GM11168 (cell line): Measurements from ENCODE around the gene ZIM2.

Experiments
- in situ Hi-C: fragments of 300-500 bp; cut with MboI; formaldehyde crosslinking; loops from one replicate; pipeline ENCODE4 v1.12.0; 2022; ENCODE audit warnings: low sequenced_read_pairs; ENCODE audit not compliant: unreplicated experiment

Gene ZIM2

DNA sequence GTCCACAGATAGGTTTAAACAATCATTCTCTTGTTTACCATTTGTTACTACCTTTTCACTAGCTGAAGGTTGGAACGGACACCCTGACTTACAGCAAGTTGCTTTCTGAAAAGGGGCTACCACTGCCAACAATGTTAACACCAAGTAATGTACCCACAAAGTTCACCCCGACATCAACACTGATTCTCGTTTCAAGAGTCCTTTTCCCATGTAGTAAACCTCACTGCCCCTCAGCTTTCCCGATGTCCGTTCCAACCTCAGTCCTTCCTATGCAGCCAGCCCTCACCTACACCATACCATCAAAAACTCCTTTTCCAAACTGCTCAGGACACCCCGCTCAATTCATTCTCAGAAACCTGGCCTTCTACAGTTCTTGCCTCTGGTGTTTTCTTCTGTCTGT lies 29.0 kb downstream of the ZIM2 start:
- in situ Hi-C loops: no loop called here

DNA sequence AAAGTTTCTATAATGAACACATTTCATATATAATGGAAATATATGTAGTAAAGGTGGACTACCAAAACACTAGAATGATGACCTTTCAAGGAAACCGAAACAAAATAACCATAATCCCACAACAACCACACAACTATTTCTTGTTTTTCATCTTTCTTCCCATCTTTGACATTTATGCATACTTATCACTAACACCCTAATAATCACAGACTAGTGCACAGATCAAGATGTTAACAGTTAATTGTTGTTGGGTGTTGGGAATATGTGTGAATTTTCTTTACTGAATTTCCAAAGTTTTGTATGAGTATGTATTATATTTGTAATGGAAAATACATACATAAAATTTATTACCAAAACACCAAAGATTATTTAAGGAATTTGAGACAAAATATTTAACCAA lies 30.3 kb downstream of the ZIM2 start:
- in situ Hi-C loops: no loop called here

DNA sequence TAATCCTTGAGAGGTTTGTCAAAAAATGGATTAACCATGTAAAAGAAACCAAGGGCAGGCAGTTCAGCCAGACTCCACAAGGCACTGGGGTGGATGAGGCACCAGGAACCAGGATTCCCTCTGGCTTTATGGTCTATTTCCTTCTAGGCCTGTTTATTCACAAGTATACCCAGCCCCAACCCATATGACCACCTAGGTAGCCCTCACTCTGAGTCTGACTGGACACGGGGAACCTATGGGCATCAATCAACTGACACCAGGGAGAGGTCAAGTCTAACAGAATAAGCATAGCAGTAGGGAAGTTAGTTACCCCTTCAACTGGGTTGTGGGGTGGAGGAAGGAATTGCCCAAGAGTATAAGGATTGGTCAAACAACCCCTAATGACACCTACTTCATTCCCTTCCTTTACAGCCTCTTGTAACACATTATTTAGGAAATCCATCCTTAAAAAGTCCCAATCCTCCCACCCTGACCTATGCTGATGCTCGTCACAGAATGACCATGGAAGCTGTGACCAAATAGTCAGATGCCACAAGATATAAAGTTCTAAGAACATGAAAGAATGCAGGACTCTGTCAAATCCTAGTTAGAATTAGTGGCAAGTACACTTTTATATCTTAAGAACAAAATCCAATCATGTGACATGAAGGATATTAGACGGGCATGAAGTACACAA lies 31.7 kb downstream of the ZIM2 start:
- in situ Hi-C loops: no loop called here

DNA sequence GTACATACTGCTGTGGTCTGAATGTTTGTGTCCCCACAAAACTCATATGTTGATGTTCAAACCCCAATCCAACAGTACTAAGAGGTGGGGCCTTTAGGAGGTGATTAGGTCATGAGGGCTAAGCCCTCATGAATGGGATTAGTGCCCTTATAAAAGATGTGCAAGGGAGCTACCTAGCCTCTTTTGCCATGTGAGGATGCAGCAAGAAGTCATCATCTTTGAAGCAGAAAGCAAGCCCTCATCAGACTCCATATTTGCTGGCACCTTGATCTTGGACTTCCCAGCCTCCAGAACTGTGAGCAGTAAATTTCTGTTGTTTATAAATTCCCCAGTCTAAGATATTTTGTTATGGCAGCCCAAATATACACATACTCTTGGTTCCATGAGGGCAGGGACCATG lies 33.9 kb downstream of the ZIM2 start:
- in situ Hi-C loops: no loop called here

DNA sequence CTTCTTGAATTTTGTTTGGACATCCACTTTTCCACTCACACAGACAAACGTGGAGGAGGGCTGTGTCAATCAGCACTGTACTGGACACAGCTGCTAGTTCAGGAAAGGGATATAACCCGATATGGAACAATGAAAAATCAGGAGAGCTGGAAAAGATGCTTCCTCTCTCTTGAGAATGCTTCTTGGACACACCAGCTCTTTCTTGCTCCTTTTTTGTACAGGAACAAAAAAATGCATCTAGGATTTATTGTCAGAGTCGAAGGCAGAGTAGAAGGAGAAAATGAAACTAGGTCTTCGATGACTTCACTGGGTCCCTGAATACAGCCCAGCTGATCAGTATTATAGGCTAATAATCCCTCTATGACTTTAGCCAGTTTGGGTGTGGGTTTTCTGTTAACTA lies 62.2 kb downstream of the ZIM2 start:
- in situ Hi-C loops: no loop called here

DNA sequence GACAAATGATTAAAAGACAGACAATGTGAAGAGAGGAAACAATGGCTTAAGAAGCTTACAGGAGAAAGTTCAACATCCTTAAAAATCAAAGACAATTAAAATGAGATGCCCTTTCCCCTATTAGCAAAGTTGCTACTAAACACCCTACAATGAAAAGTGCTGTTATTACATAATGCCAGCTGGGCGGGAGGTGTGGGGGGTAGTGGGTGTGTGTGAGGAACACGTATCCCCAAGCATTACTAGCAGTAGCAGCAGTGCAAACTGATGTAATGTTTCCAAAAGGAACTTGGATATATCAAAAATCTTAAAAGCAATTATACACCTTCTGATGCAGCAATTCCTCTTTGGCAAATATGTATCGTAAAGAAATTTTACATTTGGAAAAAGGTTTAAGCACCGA lies 70.9 kb downstream of the ZIM2 start:
- in situ Hi-C loops: no loop called here

DNA sequence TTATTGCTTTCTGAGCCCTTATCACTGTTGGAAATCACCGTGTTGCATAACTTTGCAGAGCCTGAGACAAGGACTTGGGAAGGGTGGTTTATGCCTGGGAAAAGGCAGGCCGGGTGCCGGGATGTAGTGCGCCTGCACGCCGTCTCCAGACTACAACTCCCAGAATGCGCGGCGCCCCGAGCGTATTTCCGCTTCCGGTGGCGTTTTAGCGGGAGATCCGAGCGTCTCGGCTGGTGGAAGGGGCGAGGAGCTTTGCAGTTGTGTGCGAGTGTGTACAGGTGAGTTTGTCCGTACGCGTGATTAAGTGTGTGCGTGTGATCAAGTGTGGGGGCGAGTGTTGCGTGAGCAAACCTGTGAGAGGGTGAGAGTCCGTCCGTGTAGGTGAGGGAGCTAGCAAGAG lies 75.4 kb downstream of the ZIM2 start:
- in situ Hi-C loops: no loop called here

DNA sequence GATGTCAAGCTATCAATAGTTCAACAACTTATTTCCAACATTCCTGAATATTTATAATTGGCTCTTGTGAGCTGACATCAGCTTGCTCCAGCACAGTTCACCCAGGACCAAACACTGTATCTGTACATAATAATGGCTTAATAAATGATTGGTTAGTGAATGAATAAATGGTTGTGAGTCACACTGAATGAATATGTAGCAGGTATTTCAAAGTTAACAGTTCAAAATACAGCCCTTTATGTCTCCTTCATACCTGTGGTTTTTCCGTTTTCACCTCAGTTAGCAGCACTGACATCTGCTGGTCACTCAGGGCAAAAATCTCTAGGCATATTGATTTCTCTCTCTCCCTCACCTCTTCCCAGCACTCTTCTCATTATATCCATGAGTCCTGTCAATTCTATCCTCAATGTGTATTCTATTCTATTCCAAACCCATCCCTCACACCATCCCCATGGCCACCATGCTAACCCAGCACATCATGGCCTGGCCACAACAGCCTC lies 76.3 kb downstream of the ZIM2 start:
- in situ Hi-C loops: no loop called here

DNA sequence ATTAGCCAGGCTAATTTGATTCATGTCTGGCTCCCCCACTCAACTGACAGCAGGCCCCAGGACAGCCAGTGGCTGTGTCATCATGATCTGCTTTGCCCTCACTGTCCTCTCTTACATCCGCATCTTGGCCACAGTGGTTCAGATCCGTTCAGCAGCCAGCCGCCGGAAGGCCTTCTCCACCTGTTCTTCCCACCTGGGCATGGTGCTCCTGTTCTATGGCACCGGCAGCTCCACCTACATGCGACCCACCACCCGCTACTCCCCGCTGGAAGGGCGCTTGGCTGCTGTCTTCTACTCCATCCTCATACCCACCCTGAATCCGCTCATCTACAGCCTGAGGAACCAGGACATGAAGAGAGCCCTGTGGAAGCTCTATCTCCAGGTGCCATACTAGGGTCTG lies 79.7 kb downstream of the ZIM2 start:
- in situ Hi-C loops: no loop called here

DNA sequence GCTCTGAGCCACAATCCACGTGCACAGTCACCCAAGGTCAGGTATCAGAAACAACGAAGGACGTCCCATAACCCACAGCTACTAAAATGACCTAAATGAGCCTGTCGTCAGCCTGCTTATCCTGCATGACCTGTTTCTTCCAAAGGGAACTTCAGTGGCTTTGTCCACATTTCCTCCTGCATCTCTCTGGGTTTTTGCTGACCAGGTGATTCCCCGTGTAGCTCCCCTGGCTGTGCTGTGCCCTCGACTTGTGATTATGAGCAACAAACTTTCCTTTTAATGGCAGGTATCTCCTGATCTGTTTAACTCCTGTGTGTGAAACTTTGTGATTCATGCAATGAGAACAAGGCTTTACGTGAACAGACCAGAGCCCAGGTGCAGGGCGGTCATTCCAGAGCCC lies 81.0 kb downstream of the ZIM2 start:
- in situ Hi-C loops: no loop called here

DNA sequence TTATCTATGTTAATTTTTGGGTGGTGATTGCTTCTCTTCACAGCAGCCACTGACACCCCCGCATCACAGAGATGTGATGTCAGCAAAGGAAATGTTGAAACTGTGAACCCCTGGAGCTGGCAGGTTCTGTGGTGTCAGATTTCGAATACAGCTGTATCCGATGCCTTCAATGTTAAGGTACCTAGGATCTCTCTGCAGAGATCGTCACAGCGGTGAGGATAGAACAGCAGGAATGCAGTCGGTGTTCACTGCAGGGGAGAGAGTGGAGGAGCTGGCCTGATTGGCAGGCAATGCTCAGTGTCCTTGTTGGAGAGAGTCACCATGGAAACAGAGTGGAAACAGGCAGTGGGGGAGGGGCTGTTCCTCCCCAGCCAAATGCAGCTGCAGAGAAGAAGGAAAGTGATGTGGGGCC lies 89.4 kb downstream of the ZIM2 start:
- in situ Hi-C loops: no loop called here

DNA sequence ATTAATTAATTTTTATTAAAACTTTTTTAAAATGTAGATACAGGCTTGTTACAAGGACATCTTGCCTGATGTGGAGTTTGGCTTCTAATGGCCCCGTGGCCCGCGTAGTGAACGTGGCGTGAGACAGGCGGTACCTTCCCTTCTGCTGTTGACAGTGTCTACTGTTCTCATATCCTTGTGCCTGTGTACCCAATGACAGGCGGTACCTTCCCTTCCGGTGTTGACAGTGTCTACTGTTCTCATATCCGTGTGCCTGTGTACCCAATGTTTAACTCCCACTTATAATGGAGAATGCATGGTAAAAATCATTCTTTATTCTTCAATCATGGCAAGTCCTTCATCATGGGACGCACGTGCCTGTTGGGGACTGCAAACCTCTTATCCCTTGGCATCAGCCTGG lies 89.9 kb downstream of the ZIM2 start:
- in situ Hi-C loops: no loop called here

- in situ Hi-C loops: no loop called here
Measured at GRCh38 chr19:56748378-56748777, 92.1 kb downstream of the ZIM2 start.

DNA sequence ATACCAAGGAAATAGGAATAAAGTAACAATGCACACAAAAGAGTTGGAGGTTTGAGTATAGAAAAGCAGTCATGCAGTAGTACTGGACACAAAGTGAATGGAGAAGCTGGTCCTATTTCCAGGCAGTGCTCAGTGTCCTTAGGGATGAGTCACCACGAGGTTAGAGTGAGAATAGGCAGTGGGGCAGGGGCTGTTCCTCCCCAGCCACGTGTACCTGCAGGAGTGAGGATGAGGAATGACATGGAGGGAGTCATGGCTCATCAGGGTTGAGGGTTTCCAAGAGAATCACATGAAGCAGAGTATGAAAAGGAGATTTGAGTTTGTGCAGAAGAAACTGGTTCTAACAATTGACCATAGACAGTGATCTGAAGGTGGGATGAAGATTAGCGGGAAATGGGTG lies 94.2 kb downstream of the ZIM2 start:
- in situ Hi-C loops: no loop called here

DNA sequence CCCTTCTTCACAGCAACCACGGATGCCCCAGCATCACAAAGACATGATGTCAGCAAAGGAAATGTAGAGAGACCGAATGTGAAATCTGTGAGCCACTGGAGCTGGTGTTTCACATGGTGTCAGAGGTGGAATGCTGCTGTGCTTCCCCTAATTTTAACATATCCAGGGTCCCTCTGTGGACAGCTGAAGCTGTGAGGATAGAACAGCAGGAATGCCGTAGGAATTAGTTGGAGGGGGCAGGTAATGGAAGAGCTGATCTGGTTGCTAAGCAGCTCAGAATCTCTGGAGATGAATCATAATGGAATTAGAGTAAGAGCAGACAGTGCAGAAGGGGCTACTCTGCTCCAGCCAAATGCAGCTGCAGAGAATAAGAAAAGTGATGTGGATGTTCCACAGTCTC lies 100.0 kb downstream of the ZIM2 start:
- in situ Hi-C loops: no loop called here

GRCh38 chr19:56736571-56736970 lies 104.0 kb downstream of the ZIM2 start:
- in situ Hi-C loops: no loop called here

DNA sequence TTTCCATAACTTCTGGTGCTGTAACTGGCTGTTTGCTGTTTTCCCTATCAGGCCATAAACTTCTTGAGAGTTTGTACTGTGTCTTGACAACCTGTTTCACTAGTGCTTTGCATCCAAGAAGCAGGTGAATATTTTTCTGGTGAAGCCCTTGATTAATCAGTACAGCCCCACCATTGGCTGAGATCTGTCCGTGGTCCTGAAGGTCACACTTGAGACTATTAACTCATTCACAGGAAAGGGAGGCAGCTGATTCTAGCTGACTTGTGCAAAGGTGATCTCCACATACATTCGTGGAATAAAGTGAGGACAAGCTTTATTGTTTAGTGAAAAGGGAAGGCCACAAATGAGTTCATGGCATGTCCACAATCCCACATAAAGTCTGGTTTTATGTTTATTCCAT lies 107.5 kb downstream of the ZIM2 start:
- in situ Hi-C loops: no loop called here

DNA sequence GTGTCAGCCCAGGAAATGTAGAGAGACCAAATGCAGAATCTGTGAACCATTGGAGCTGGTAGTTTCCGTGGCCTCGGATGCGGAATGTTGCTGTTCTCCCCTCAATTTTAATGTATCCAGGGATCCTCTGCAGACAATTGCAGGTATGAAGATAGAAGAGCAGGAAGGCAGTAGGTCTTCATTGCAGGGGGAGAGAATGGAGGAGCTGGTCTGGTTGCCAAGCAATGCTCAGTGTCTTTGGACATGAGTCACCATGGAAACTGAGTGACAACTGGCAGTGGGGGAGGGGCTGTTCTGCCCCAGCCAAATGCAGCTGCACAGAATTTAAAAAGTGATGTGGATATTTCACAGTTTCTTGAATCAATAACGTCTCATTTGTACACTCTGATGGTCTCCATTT lies 112.8 kb downstream of the ZIM2 start:
- in situ Hi-C loops: no loop called here

DNA sequence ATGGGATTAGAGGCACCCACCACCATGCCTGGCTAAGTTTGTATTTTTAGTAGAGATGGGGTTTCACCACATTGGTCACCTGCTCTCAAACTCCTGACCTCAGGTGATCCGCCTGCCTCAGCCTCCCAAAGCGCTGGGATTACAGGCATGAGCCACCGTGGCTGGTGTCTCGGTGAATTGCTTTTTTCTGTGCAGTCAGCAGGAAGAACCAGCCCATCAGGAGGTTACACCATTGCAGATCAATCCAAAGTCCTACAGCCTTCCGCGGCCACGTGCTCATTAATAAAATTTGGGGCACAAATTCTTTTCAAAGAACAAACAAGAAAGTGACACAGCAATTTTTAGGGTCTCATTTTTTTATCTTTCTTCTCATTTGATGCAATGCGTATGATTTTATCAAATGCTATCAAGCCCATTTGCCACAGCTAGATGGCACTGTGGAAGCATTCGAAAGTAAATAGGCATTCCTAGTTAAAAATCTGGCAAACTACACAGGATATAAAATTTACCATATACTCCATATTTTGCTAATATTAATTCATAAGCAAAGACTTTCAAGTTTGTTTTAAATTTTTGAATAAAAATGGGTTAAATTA lies 114.6 kb downstream of the ZIM2 start:
- in situ Hi-C loops: no loop called here
